Measurements from ENCODE around the gene DLL3. TPM values are rescaled to one million over a fixed set of nuclear protein-coding genes. Genes with fewer than 3 reads are reported as not detected.

The DLL3 gene, protein sequence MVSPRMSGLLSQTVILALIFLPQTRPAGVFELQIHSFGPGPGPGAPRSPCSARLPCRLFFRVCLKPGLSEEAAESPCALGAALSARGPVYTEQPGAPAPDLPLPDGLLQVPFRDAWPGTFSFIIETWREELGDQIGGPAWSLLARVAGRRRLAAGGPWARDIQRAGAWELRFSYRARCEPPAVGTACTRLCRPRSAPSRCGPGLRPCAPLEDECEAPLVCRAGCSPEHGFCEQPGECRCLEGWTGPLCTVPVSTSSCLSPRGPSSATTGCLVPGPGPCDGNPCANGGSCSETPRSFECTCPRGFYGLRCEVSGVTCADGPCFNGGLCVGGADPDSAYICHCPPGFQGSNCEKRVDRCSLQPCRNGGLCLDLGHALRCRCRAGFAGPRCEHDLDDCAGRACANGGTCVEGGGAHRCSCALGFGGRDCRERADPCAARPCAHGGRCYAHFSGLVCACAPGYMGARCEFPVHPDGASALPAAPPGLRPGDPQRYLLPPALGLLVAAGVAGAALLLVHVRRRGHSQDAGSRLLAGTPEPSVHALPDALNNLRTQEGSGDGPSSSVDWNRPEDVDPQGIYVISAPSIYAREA
- total RNA-seq = under 1 TPM; 0.10 to 0.14 TPM

DNA sequence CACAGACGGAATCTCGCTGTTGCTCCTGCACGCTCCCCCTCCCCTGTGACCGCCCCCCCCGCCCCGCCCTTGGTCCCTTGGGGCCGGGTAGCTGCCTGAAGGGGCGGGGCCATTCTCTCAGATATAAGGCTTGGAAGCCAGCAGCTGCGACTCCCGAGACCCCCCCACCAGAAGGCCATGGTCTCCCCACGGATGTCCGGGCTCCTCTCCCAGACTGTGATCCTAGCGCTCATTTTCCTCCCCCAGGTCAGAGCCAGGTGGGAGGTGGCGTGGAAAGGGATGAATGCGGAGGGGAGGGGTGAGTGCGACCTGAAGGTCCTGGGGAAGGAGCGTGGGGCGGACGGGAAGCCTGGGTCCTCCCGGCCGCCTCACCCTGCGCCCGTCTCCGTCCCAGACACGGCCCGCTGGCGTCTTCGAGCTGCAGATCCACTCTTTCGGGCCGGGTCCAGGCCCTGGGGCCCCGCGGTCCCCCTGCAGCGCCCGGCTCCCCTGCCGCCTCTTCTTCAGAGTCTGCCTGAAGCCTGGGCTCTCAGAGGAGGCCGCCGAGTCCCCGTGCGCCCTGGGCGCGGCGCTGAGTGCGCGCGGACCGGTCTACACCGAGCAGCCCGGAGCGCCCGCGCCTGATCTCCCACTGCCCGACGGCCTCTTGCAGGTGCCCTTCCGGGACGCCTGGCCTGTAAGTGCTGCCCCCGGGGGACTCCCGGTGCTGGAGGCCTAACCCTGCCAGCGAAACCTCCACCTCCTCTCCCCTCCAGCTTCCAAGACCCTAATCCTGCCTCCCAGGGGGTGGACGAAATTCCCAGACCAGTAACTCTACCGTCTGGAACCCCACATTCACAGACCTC is at the start of gene DLL3:
Gene DLL3 (plus strand): TSS at position 150 of the 845 bp plus-strand sequence. CDS start 28 bp downstream, at position 178.

DNA sequence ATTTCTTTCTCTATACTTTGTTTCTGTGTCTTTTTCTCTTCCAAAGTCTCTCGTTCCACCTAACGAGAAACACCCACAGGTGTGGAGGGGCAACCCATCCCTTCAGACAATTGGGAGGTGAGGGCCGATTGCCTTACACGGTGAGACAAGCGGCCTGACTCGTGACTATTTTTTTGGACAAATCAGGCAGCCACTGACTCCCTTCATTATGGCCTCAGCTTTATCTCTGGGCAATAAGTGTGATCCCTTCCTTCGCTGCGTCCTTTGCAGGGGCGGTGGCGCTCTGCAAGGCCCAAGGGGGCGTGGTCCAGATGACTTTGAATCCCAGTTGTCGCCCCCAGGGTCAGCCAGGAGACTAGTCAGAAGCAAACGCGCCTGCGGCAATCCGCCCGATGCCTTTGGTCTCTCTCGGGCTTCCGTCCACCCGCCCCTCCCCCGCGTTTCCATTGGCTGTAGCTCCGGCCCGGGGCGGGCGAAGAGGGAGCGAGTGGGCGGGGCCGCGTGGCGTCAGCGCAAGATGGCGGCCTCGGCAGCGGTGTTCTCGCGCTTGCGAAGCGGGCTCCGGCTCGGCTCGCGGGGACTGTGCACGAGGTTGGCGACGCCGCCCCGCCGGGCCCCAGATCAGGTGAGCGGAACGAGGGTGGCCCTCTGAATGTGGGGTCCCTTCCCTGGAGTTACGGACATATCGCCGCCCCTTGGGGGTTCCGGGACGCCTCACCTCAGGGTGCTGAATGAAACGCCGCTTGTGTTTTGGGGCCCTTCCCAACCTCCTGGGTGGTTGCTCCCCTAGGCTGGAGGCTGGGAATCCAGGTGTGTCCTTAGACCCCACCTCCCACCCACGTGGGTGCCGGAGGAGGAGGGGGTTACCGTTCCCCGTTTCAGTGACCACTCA is 18.2 kb upstream of the DLL3 start, which contains the start of gene TIMM50:
Gene TIMM50 (plus strand): TSS at position 502 of the 892 bp plus-strand sequence. CDS start 16 bp downstream, at position 518.

DNA sequence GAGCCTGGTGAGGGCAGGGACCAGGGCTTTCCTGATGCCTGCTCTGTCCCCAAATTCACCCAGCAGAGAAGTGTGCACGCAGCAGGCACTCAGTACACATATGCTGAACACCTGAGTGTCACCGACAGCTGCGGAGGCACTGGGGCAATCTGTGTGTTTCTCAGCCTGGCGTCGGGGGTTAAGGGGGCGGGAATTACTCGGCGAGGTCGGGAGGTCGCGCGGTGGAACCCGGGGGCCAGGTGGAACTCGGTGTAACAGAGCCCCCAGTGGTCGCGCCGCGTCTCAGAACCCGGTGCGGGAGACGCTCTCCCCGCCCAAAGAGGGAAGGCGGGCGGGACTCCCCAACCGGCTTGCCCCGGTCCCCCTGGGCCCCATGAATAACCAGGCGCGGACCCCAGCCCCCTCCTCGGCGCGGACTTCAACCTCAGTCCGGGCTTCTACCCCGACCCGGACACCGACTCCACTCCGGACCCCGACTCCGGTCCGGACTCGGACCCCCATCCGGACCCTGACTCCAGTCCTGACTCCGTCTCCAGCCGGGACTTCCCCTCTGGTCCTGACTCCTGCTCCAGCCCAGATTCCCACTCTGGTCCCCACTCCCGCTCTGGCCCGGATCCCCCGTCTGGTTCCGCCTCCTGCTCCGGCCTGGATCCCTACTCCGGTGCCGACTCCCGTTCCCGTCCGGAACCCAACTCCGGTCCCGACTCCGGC is 16.2 kb downstream of the DLL3 start, which contains the start of gene SELENOV:
Gene SELENOV (plus strand): TSS at position 300 of the 711 bp plus-strand sequence. CDS start 74 bp downstream, at position 374.

DNA sequence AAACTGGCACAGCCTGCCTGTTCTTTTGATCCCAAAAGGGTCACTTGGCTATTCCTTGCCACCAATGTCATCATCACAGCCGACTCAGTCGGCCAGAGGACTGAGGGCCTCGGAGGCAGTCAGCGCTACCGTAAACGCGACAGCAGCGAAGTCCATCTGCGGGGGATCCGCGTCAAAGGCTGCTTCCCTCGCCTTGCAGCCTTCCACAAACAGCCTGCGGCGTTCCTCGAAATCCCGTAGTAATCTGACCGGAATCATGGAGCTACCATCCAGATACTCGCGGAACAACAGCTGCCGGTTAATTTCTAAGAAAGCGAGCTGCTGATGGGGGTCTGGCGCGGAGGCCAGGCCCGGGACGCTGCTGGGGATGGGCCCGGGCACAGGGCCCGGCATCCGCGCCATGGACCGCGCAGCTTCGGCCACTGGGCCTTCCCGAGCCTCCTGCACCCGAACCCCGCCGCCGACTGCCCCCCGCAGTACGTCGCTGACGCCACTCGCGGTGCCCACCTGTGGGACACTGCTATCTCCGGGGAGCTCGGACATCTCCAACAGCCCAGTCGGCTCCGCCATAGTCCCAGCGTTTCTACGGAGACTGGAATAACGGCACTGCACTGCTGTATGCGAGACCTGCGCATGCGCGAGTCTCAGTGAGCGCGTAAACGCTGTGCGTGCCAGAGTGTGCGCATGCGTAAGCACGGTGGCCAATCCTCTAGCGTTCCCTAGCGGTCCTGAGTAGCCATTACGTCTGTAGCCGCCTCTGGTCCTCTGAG is 33.7 kb downstream of the DLL3 start, which contains the start of gene EID2B:
Gene EID2B (minus strand): TSS at position 620 of the 770 bp plus-strand sequence. CDS start 50 bp downstream, at position 570.

DNA sequence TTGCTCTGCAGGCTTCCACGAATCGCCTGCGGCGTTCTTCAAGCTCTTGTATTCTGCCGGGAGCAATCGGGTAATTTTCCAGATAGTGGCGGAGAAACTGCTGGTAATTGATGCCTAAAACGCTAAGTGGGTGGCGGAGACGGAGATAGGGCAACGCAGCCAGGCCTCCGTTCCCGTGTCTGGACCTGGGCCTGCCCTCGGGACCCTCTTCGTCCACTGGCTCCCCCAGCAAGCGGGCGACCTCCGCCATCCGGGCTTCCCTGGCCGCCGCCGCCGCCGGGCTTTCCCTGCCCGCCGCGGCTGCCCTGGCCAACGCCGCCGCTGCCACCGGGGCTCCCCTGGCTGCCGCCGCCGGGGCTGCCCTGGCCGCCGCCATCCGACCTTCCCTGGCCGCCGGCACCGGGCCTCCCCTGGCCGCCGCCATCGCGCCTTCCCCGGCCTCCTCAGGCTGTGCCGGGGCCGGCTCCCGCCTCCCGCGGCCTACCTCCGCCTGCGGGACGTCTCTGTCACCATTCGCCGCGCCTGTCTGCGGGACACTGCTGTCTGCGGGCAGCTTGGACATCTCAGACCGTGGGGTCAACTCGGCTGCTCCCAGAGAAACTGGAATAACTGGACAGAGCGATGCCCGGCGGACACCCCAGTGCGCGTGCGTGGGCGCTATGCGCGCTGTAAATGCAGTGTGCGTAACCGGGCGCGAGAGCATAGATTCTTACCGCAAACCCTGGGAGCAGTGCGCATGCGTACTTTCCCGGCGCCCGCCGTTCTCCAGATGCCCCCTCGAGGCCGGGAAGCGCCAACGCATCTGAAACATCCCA is 41.0 kb downstream of the DLL3 start, which contains the start of gene EID2:
Gene EID2 (minus strand): TSS at position 644 of the 815 bp plus-strand sequence. CDS start 82 bp downstream, at position 562.

Other genes starting within 250 kb of the DLL3 start
- gene IFNL2, start 230.6 kb upstream of the DLL3 start, total RNA-seq = not detected
- gene IFNL1, start 202.5 kb upstream of the DLL3 start, total RNA-seq = not detected
- 1 to 10 TPM; 6.8 to 7.0 TPM for gene LRFN1, start 178.1 kb upstream of the DLL3 start, total RNA-seq
- 100 to 1,000 TPM; 651 to 653 TPM for gene GMFG, start 162.9 kb upstream of the DLL3 start, total RNA-seq
- 10 to 100 TPM; 42.0 to 45.7 TPM for gene SAMD4B, start 156.5 kb upstream of the DLL3 start, total RNA-seq
- 10 to 100 TPM; 37.1 to 38.1 TPM for gene PAF1, start 107.8 kb upstream of the DLL3 start, total RNA-seq
- gene MED29, start 107.6 kb upstream of the DLL3 start, total RNA-seq = 10 to 100 TPM; 29.7 to 30.1 TPM
- gene ZFP36, start 92.1 kb upstream of the DLL3 start, total RNA-seq = 100 to 1,000 TPM; 112 to 120 TPM
- 10 to 100 TPM; 69.1 to 72.5 TPM for gene PLEKHG2, start 86.3 kb upstream of the DLL3 start, total RNA-seq
- gene RPS16, start 63.0 kb upstream of the DLL3 start, total RNA-seq = 1,000 to 10,000 TPM; 3,249 to 3,348 TPM
- 100 to 1,000 TPM; 145 to 151 TPM for gene SUPT5H, start 53.4 kb upstream of the DLL3 start, total RNA-seq
- gene TIMM50, start 18.1 kb upstream of the DLL3 start, total RNA-seq = 10 to 100 TPM; 45.9 to 46.0 TPM
- not detected for gene SELENOV, start 16.2 kb downstream of the DLL3 start, total RNA-seq
- gene EID2B, start 33.9 kb downstream of the DLL3 start, total RNA-seq = 1 to 10 TPM; 4.2 to 4.7 TPM
- gene EID2, start 41.2 kb downstream of the DLL3 start, total RNA-seq = 10 to 100 TPM; 18.3 to 18.5 TPM
- not detected for gene LGALS13, start 103.6 kb downstream of the DLL3 start, total RNA-seq
- not detected for gene LGALS16, start 157.0 kb downstream of the DLL3 start, total RNA-seq
- under 1 TPM in 1 of 2 experiments, not detected in 1; 0.83 TPM for gene LGALS14, start 205.5 kb downstream of the DLL3 start, total RNA-seq
- 1 to 10 TPM in 1 of 2 experiments, under 1 TPM in 1; 0.91 to 1.5 TPM for gene CLC, start 239.1 kb downstream of the DLL3 start, total RNA-seq